Hematopoietic multipotent progenitor cell (in vitro differentiated cells): Measurements from ENCODE around the gene AFAP1L1. TPM values are rescaled to one million over a fixed set of nuclear protein-coding genes. Genes with fewer than 3 reads are reported as not detected.
"Not testable (repeated sequence)": the region's sequence is repeated elsewhere in the genome, so short reads cannot be mapped to it uniquely, and the experiment has no call there.

Experiments used
- DNase-seq, 3 donors: peaks; one replicate each; pipeline ENCODE4 v3.0.0-alpha.2; 2011 to 2015; ENCODE audit warnings: low read depth in 2 of 3, low spot score in 2 of 3
- total RNA-seq: library from RNA; depleted of rRNA; stranded (reverse); fragments of >200 nt; gene quantifications from one replicate; pipeline ENCODE4 v1.2.3, GENCODE V29; 2012

AFAP1L1 gene
- total RNA-seq, 1 donor: 1.9 TPM

DNA sequence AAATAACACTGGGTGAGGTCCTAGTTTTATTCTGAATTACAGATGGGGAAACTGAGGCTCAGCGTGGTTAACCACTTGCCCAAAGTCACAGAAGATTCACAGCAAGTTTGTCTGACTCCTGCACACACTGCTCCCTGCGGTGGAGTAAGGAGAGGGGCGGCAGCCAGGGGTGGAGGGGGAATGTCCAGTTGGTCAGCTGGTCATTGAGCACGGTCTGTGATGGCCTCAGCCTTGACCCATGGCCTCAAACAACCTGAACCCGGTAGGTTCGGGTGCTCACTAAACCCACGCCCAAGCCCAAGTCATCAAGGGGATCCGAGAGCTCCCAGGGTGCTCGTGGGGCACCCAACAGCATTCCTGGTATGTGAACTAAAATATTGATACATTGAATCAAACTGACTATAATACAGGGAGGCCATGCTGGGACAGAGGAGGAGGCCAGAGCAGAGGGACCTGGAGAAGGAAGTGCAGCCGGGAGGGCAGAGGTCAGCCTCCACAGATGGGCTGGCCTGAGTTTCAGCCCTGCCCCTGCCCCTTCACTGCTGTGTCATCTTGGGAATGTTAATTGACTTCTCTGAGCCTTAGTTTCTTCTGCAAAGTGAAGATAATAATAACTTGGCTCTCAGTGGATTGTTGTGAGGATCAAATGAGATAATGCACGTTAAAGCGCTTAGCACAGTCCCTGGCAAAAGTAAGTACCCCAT, 111.0 kb downstream of the AFAP1L1 start:
- DNase-seq: no peak

DNA sequence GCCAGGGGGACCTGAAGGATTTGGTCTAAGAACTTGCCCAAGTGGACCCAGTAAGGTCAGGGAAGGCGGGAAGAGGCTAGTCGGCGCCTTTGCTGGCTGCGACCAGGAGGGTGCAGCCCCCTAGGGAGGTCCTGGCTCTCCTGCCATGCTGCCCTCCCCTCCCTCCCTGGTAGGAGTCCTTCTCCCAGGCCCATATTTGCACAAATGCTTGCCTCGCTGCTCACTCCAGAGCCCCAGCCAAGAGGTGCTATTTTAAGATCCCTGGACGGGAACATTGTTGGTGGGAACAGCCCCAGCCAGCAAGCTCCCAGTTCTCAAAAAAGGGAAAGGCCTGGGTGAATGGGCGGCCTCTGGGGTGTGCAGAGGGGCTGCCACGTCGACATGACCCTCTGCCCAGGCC, 111.7 kb downstream of the AFAP1L1 start:
- DNase-seq: no peak

- DNase-seq: no peak
Measured at GRCh38 chr5:149386166-149386565, 114.5 kb downstream of the AFAP1L1 start.

- no peak for DNase-seq
Measured at GRCh38 chr5:149387081-149387631, 115.5 kb downstream of the AFAP1L1 start.

DNA sequence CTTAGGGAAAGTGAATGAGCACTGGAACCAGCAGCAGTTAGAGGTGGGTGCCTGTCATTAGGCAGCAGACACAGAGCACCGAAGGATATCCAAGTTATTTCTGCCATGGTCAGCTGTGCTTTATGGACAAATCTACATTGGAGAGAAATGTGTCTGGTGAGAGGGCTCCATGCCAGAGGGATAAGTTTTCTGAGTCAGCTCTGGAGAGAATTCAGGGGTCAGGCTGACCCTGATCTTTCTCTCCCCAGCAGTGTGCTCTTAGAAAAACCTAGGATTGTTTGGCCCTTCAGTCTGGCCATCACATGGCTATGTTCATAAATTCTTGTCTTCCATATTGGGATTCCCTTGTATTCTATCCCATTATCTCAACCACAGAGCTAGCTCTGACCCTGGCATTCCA, 116.3 kb downstream of the AFAP1L1 start:
- no peak for DNase-seq

GRCh38 chr5:149388498-149389190, 117.0 kb downstream of the AFAP1L1 start:
- no peak for DNase-seq

DNA sequence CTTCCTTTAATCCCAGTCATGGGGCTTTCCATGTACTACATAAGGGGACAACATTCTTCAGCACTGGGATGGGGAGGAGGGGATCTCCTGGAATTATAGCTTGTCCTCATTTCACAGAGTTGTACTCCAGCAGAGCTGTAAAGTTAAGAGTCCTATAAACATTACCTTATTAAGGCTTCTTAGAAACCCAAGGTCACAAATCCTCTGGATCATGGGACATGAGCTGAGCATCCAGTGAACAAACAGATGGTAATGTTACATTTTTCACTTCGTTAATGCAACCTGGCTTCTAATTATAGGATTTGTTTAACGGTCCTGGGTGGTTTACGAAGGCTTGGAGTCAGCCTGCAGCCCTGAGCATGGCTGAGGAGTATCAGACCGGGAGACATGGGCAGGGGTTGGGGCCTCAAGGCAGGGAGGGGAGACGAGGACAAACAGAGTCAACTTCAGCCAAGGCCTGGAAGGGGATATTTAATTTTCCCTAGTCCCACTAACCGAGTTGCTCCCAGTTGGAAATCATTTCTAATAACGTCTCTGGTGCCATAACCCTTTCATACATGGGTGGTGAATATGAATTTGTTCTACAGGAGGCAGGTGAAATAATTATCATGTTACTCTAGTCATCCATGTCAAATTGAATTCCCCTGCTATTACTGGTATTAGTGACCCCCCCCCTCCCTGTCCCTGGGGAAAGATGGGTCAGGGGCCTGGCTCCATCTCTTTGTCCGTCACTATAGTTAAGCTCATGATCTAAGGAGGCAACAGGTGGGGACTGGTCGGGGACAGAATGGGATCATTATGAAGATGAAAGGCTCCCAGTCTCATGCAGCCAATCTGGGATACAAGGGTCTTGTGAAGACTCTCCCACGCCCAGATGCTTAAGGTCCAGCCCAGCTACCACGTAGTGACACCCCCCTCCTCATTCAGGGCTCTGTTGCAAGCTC, 118.2 kb downstream of the AFAP1L1 start:
- DNase-seq: no peak

DNA sequence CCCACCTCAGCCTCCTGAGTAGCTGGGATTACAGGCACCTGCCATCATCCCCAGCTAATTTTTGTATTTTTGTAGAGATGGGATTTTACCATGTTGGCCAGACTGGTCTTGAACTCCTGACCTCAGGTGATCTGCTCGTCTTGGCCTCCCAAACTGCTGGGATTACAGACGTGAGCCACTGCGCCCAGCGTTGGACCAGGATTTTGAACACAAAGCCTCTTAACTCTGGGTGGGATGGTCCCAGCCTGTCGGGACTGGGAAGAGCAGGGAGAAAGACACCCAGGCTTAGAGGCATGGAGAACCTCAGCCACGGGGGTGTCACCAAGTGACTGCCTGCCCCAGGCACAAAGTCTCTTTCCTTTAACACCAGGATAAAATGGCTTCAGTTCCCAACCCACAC, 119.4 kb downstream of the AFAP1L1 start:
- DNase-seq: not testable (repeated sequence)

Other genes with a start within 250 kb of the AFAP1L1 start
- gene SH3TC2, start 208.8 kb upstream of the AFAP1L1 start, total RNA-seq: 2.2 TPM
- gene ABLIM3, start 130.4 kb upstream of the AFAP1L1 start, total RNA-seq: 0.27 TPM
- 4.0 TPM for gene GRPEL2, start 73.6 kb downstream of the AFAP1L1 start, total RNA-seq
- 31.2 TPM for gene PCYOX1L, start 86.2 kb downstream of the AFAP1L1 start, total RNA-seq
- gene IL17B, start 107.4 kb downstream of the AFAP1L1 start, total RNA-seq: not detected